ENCODE data around the gene FLVCR1. TPM values are rescaled to one million over a fixed set of nuclear protein-coding genes. Genes with fewer than 3 reads are reported as not detected.
"Not testable (repeated sequence)": the region's sequence is repeated elsewhere in the genome, so short reads cannot be mapped to it uniquely, and the experiment has no call there.

FLVCR1 gene
- total RNA-seq, 1 donor = 15.1 TPM

DNA sequence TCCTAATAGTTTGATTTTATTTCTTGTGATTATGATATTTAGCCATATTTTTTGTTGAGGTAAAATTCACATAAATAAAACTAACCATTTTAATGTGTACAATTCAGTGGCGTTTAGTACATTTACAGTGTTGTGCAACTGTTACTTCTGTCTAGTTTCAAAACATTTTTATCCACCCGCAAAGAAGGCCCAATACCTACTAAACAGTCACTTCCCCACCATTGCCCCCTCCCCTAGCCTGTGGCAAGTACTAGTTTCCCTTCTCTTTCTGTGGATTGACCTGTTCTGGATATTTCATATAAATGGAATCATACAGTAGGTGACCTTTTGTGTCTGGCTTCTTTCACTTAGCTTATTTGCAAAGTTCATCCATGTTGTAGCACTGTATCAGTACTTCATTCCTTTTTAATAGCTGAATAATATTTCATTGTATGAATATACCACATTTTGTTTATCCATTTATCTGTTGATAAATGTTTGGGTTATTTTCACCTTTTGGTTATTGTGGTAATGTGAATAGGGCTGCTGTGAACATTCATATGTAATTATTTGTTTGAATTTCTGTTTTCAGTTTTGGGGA is 4.1 kb downstream of the FLVCR1 start:
- H3K4me3 ChIP-seq (ENCODE audit: low read depth, low read length) = no peak overlapping the region
- DNase-seq (ENCODE audit: low read depth) = no peak
- TF ChIP-seq, protein P1, sequence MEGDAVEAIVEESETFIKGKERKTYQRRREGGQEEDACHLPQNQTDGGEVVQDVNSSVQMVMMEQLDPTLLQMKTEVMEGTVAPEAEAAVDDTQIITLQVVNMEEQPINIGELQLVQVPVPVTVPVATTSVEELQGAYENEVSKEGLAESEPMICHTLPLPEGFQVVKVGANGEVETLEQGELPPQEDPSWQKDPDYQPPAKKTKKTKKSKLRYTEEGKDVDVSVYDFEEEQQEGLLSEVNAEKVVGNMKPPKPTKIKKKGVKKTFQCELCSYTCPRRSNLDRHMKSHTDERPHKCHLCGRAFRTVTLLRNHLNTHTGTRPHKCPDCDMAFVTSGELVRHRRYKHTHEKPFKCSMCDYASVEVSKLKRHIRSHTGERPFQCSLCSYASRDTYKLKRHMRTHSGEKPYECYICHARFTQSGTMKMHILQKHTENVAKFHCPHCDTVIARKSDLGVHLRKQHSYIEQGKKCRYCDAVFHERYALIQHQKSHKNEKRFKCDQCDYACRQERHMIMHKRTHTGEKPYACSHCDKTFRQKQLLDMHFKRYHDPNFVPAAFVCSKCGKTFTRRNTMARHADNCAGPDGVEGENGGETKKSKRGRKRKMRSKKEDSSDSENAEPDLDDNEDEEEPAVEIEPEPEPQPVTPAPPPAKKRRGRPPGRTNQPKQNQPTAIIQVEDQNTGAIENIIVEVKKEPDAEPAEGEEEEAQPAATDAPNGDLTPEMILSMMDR (IDR thresholded peaks at IDR 0.05; ENCODE audit: insufficient read depth, low read depth, low read length) = no peak

DNA sequence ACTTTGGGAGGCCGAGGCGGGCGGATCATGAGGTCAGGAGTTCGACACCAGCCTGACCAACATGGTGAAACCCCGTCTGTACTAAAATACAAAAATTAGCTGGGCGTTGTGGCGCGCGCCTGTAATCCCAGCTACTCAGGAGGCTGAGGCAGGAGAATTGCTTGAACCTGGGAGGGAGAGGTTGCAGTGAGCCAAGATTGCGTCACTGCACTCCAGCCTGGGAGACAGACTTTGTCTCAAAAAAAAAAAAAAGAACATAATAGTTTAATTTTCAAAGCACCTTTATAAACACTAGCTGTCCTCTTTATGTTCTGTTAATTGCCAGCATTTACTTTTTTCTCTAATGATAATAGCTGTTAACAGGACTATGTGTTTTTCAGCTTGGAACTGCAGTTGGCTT is 5.3 kb downstream of the FLVCR1 start:
- not testable (repeated sequence) for H3K4me3 ChIP-seq (ENCODE audit: low read depth, low read length); DNase-seq (ENCODE audit: low read depth)

DNA sequence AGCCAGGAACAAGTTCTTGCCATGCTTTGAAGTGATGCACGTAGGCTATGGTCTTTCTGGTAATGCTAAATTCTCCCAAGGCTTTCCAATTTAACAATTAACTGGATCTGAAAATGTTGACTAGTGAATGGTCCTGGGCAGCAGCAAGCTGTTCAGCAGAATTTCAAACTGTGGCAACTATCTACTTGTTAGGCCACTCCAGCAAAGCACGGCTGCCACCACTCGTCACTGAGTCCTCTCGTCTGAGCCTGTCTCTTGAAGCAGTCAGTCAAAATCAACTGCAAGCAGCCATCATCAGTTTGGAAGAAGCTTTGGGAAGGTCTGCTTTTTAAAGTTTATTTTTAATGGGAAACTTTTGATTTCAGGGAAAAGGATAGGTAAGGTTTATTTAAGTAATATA is 6.1 kb downstream of the FLVCR1 start:
- H3K4me3 ChIP-seq (ENCODE audit: low read depth, low read length) = no peak overlapping the region
- DNase-seq (ENCODE audit: low read depth) = no peak
- TF ChIP-seq, protein P1 (IDR thresholded peaks at IDR 0.05; ENCODE audit: insufficient read depth, low read depth, low read length) = no peak

DNA sequence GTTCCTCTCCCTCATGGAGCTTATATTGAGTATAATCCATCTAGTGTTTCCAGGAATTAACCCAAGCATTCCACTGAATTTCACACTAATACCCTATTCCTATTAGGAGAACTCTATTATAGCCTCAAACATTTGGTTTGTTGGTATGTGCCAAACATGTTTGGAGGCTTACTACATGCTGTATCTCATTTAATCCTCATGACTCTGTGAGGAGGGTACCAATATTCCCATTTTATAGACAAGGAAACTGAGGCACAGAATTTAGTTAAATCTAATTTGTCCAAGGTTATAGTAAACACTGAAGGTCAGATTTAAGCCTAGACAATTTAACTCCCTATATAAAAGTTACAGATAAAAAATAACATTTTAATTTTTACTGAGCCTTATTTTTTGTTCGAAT is 9.1 kb downstream of the FLVCR1 start:
- TF ChIP-seq, protein P1 (IDR thresholded peaks at IDR 0.05; ENCODE audit: insufficient read depth, low read depth, low read length) = no peak
- no peak overlapping the region for H3K4me3 ChIP-seq (ENCODE audit: low read depth, low read length)
- DNase-seq (ENCODE audit: low read depth) = no peak

DNA sequence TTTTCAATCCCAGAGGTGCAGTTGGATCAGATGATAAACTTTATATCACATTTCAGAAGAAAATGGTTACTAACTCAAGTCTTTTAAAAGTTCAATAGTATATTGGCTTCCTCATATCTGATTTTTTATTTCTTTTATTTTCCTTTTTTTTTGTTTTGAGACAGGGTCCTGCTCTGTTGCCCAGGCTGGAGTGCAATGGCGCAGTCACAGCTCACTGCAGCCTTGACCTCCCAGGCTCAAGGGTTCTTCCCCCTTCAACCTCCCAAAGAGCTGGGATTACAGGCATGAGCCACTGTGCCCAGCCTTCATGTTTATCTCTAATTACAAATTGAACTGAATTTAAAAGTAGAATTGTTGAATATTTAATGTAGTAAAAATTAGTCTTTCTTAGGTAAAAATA is 13.9 kb downstream of the FLVCR1 start:
- TF ChIP-seq, protein P1 (IDR thresholded peaks at IDR 0.05; ENCODE audit: insufficient read depth, low read depth, low read length) = no peak
- no peak overlapping the region for H3K4me3 ChIP-seq (ENCODE audit: low read depth, low read length)
- no peak for DNase-seq (ENCODE audit: low read depth)

DNA sequence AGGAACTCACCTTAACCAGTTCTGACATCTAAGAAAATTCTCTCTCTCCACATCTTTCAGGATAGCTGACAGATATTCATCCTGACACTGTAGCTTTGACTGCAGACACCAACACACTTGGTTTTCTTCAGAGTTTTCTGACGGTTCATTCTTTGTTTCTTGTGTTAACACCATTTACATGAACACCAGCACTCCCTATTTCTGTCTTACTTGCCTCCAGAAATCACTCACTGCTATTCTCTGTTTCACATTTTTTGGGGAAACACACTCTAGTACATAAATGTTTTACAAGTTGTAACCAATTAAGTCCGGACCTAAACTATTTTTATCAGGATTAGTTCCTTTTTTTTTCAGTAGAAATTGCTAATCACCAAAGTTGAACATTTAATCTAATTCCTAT is 15.4 kb downstream of the FLVCR1 start:
- H3K4me3 ChIP-seq (ENCODE audit: low read depth, low read length) = no peak overlapping the region
- TF ChIP-seq, protein P1 (IDR thresholded peaks at IDR 0.05; ENCODE audit: insufficient read depth, low read depth, low read length) = no peak
- DNase-seq (ENCODE audit: low read depth) = no peak

DNA sequence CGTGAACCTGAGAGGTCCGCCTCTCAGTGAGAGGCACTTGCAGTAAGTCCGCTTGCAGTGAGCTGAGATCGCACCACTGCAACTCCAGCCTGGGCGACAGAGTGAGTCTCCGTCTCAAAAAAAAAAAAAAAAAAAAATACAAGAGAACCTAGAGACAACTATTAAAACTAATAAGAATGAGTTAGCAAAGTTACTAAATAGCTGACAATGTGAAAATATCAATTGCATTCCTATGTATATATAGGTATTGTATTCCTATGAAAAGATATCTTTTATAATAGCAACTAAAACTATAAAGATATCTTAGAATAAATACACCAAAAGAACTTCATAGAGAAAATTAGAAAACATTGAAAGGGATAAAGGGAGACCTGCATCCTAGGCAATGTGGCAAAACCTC is 20.3 kb downstream of the FLVCR1 start:
- no peak for DNase-seq (ENCODE audit: low read depth)
- TF ChIP-seq, protein P1 (IDR thresholded peaks at IDR 0.05; ENCODE audit: insufficient read depth, low read depth, low read length) = no peak
- no peak overlapping the region for H3K4me3 ChIP-seq (ENCODE audit: low read depth, low read length)

All from fibroblast of villous mesenchyme (primary cell).